IPS DF 6.9 (cell line): ENCODE measurements around the gene GOT2.
A peak's percentile ranks its signal among the peaks of the same experiment; 100 is the strongest.
"Not testable (repeated sequence)": the region's sequence is repeated elsewhere in the genome, so short reads cannot be mapped to it uniquely, and the experiment has no call there.

ENCODE experiments used
- DNase-seq: peaks from one replicate; pipeline ENCODE4 v3.0.0-alpha.2; 2013; ENCODE audit warnings: low read depth, low spot score
- H3K27ac ChIP-seq: one replicate; pipeline ENCODE4 v1.5.1; 2013; ENCODE audit warnings: low read length, control low read depth
- H3K27me3 ChIP-seq: 2 replicates; pipeline ENCODE4 v1.6.1; 2013; ENCODE audit warnings: mild to moderate bottlenecking, low read length; ENCODE audit not compliant: control insufficient read depth, insufficient read depth
- H3K36me3 ChIP-seq: 2 replicates; pipeline ENCODE4 v1.6.1; 2013; ENCODE audit warnings: low read length; ENCODE audit not compliant: control insufficient read depth, insufficient read depth
- H3K4me1 ChIP-seq: 2 replicates; pipeline ENCODE4 v1.6.1; 2013; ENCODE audit warnings: low read length; ENCODE audit not compliant: control insufficient read depth, insufficient read depth
- H3K4me3 ChIP-seq: 2 replicates; pipeline ENCODE4 v1.5.1; 2013; ENCODE audit warnings: mild to moderate bottlenecking, low read length
- H3K9me3 ChIP-seq: 2 replicates; pipeline ENCODE4 v1.6.1; 2013; ENCODE audit warnings: low read length, inconsistent platforms; ENCODE audit not compliant: control insufficient read depth, insufficient read depth
- WGBS: extraction: QIAGEN DNeasy Blood & Tissue Kit; methylation state at CpG from one replicate; pipeline ENCODE4 v1.1.7; 2013; ENCODE audit warnings: mixed read lengths, missing lambda C conversion rate; ENCODE audit not compliant: insufficient read length, insufficient coverage; 5-methylcytosine and 5-hydroxymethylcytosine counted together

GOT2 gene

GRCh38 chr16:58741166-58741565 lies 7.0 kb upstream of the GOT2 start:
- no peaks in the 10 kb centered on the region for H3K4me1 ChIP-seq
- H3K9me3 ChIP-seq: no peaks in the 10 kb centered on the region
- no CpG with 5 or more reads among the region's 3 CpGs for WGBS
- no peaks in the 10 kb centered on the region for H3K36me3 ChIP-seq
- H3K27me3 ChIP-seq: no peaks in the 10 kb centered on the region
- no peak overlapping the region for H3K27ac ChIP-seq
- no peak overlapping the region for H3K4me3 ChIP-seq
- DNase-seq: no peak

- no peaks in the 10 kb centered on the region for H3K4me1 ChIP-seq
- H3K9me3 ChIP-seq: no peaks in the 10 kb centered on the region
- no CpG with 5 or more reads among the region's 5 CpGs for WGBS
- no peak for DNase-seq
- H3K27me3 ChIP-seq: no peaks in the 10 kb centered on the region
- H3K27ac ChIP-seq: no peak overlapping the region
- no peaks in the 10 kb centered on the region for H3K36me3 ChIP-seq
- H3K4me3 ChIP-seq: no peak overlapping the region
Measured at GRCh38 chr16:58738672-58739296, 4.7 kb upstream of the GOT2 start.

- not testable (repeated sequence) for H3K4me3 ChIP-seq, DNase-seq, H3K4me1 ChIP-seq, H3K27ac ChIP-seq, H3K27me3 ChIP-seq, H3K9me3 ChIP-seq, H3K36me3 ChIP-seq
- no CpG with 5 or more reads among the region's 3 CpGs for WGBS
Measured at GRCh38 chr16:58736341-58736740, 2.2 kb upstream of the GOT2 start.

- H3K27me3 ChIP-seq: no peaks in the 10 kb centered on the region
- WGBS: no CpG with 5 or more reads among the region's 8 CpGs
- H3K36me3 ChIP-seq: no peaks in the 10 kb centered on the region
- DNase-seq: no peak
- no peaks in the 10 kb centered on the region for H3K4me1 ChIP-seq
- H3K4me3 ChIP-seq: peak overlapping the region; percentile 98; the same call in 1 of the 2 replicates
- H3K9me3 ChIP-seq: no peaks in the 10 kb centered on the region
- no peak overlapping the region for H3K27ac ChIP-seq
Measured at GRCh38 chr16:58734459-58734787, 307 bp upstream of the GOT2 start.

- H3K4me3 ChIP-seq: peak overlapping the region; percentile 98
- H3K27me3 ChIP-seq: no peaks in the 10 kb centered on the region
- H3K9me3 ChIP-seq: no peaks in the 10 kb centered on the region
- no CpG with 5 or more reads among the region's 23 CpGs for WGBS
- H3K4me1 ChIP-seq: no peaks in the 10 kb centered on the region
- no peaks in the 10 kb centered on the region for H3K36me3 ChIP-seq
- DNase-seq: no peak
- H3K27ac ChIP-seq: no peak overlapping the region
Measured at GRCh38 chr16:58733248-58733670, 857 bp downstream of the GOT2 start.

- H3K27ac ChIP-seq: no peak overlapping the region
Measured at GRCh38 chr16:58732545-58733247, 1.4 kb downstream of the GOT2 start.

GRCh38 chr16:58730724-58731370 lies 3.3 kb downstream of the GOT2 start:
- Histone ChIP-seq H3K4me1 (no peaks in the 10 kb centered on the region), H3K27me3 (no peaks in the 10 kb centered on the region), H3K4me3 (no peak overlapping the region), H3K36me3 (no peaks in the 10 kb centered on the region), H3K27ac (no peak overlapping the region), H3K9me3 (no peaks in the 10 kb centered on the region)
- no CpG with 5 or more reads among the region's 11 CpGs for WGBS
- no peak for DNase-seq

More at GRCh38 chr16:58732545-58733247, 1.4 kb downstream of the GOT2 start:
- DNase-seq: no peak
- no CpG with 5 or more reads among the region's 9 CpGs for WGBS
- Histone ChIP-seq H3K27me3 (no peaks in the 10 kb centered on the region), H3K36me3 (no peaks in the 10 kb centered on the region), H3K4me3 (peak overlapping the region; percentile 98; the same call in 1 of the 2 replicates), H3K4me1 (no peaks in the 10 kb centered on the region), H3K9me3 (no peaks in the 10 kb centered on the region)

- no CpG with 5 or more reads among the region's 9 CpGs for WGBS
- Histone ChIP-seq H3K36me3 (no peaks in the 10 kb centered on the region; the same call in 1 of the 2 replicates), H3K9me3 (no peaks in the 10 kb centered on the region), H3K4me3 (no peak overlapping the region), H3K27me3 (no peaks in the 10 kb centered on the region), H3K27ac (no peak overlapping the region), H3K4me1 (no peaks in the 10 kb centered on the region)
- no peak for DNase-seq
Measured at GRCh38 chr16:58727796-58728568, 6.1 kb downstream of the GOT2 start.

- Histone ChIP-seq H3K27ac (no peak overlapping the region), H3K9me3 (no peaks in the 10 kb centered on the region), H3K27me3 (no peaks in the 10 kb centered on the region), H3K36me3 (peaks cover 3% of the 10 kb centered on the region; the same call in 1 of the 2 replicates), H3K4me1 (no peaks in the 10 kb centered on the region), H3K4me3 (no peak overlapping the region)
- no CpG with 5 or more reads among the region's 9 CpGs for WGBS
- DNase-seq: no peak
Measured at GRCh38 chr16:58727028-58727781, 6.9 kb downstream of the GOT2 start.

- Histone ChIP-seq H3K36me3 (peaks cover 14% of the 10 kb centered on the region; the same call in 1 of the 2 replicates), H3K27me3 (no peaks in the 10 kb centered on the region), H3K9me3 (no peaks in the 10 kb centered on the region), H3K4me3 (no peak overlapping the region), H3K4me1 (no peaks in the 10 kb centered on the region), H3K27ac (no peak overlapping the region)
- no peak for DNase-seq
- WGBS: no CpG with 5 or more reads among the region's 3 CpGs
Measured at GRCh38 chr16:58723109-58723508, 11.0 kb downstream of the GOT2 start.
